Stomach (tissue), 9 donors: ENCODE results near the gene ACACA. TPM values are rescaled to one million over a fixed set of nuclear protein-coding genes. Genes with fewer than 3 reads are reported as not detected.

Source experiments
- DNase-seq, 2 donors: peaks; one replicate each; pipeline versions ENCODE4 v3.0.0 to v3.0.0-alpha.2; 2013 to 2019
- H3K27ac ChIP-seq, 5 donors: fragments of 200-600 bp in 4 of 5; sonication (generic) in 4 of 5; one replicate each; pipeline ENCODE4 v1.5.1; 2013 to 2019; ENCODE audit warnings: mild to moderate bottlenecking in 1 of 5, moderate library complexity in 1 of 5
- H3K27me3 ChIP-seq, 3 donors: fragments of 200-600 bp; sonication (generic); one replicate each; pipeline ENCODE4 v1.5.1; 2017 to 2019; ENCODE audit warnings: mixed run types in 1 of 3
- H3K36me3 ChIP-seq, 4 donors: fragments of 200-600 bp; sonication (generic); 1 replicate in 3 of 4; 2 replicates in 1 of 4; pipeline ENCODE4 v1.5.1; 2016 to 2019
- H3K4me1 ChIP-seq, 4 donors: fragments of 200-600 bp; sonication (generic); one replicate each; pipeline ENCODE4 v1.5.1; 2016 to 2019
- H3K4me3 ChIP-seq, 4 donors: fragments of 200-600 bp; sonication (generic) in 3 of 4; one replicate each; pipeline ENCODE4 v1.5.1; 2016 to 2019; ENCODE audit warnings: mild to moderate bottlenecking in 1 of 4
- H3K9me3 ChIP-seq, 4 donors: fragments of 200-600 bp; sonication (generic); one replicate each; pipeline ENCODE4 v1.5.1; 2016 to 2019
- CTCF ChIP-seq, 7 experiments: fragments of 450-650 bp in 4 of 7; fragments of 200-600 bp in 3 of 7; sonication (generic) in 3 of 7; IDR thresholded peaks; one replicate each; pipeline ENCODE4 v1.5.1; 2016 to 2019; ENCODE audit warnings: antibody characterized with exemption in 7 of 7, control low read depth in 2 of 7, mild to moderate bottlenecking in 1 of 7
- EP300 ChIP-seq: sonication (generic); formaldehyde crosslinking; IDR thresholded peaks from one replicate; pipeline ENCODE4 v1.6.1; 2017; ENCODE audit warnings: antibody characterized with exemption
- POLR2A ChIP-seq, 4 donors: fragments of 450-650 bp; IDR thresholded peaks; one replicate each; pipeline ENCODE4 v1.6.1; 2016; ENCODE audit warnings: antibody characterized with exemption in 4 of 4, control low read depth in 2 of 4, mild to moderate bottlenecking in 1 of 4, moderate library complexity in 1 of 4
- POLR2AphosphoS5 ChIP-seq, 3 donors: sonication (generic); formaldehyde crosslinking; IDR thresholded peaks; one replicate each; pipeline ENCODE4 v1.6.1; 2016; ENCODE audit warnings: antibody characterized with exemption in 3 of 3
- whole genome bisulfite sequencing, 5 donors: extraction: QIAGEN DNeasy Blood & Tissue Kit in 3 of 5; methylation state at CpG; one replicate each; pipeline versions ENCODE4 v1.1.5 to v1.1.7; 2013 to 2018; 5-methylcytosine and 5-hydroxymethylcytosine counted together
- intact Hi-C: fragments of 100-400 bp; cut with DNase I; formaldehyde crosslinking; loops from one replicate; pipeline ENCODE4 v1.15.1; 2023; ENCODE audit warnings: low total_unique reads
- polyA plus RNA-seq, 3 donors: library from polyadenylated mRNA; stranded (reverse); fragments of 200-250 nt; gene quantifications; one replicate each; pipeline ENCODE4 v1.2.3, GENCODE V29; 2013
- total RNA-seq, 5 donors: library from RNA; depleted of rRNA; stranded (reverse); fragments of >200 nt; gene quantifications; one replicate each; pipeline versions ENCODE4 v1.1.0 to v1.2.3, GENCODE V29; 2014 to 2016
- donor health status: healthy with polysubstance abuse.
- donor health status: Bipolar disorder and iron deficiency.
- donor health status: healthy.

The ACACA gene
- total and polyA plus RNA-seq, 8 donors, result 9.9 to 59.8 (median 27.7) TPM

- Histone ChIP-seq H3K4me1 (peaks cover 0 to 34% (median 5%) of the 10 kb centered on the region in 4 donors), H3K9me3 (no peaks in the 10 kb centered on the region), H3K27ac (no peak overlapping the region), H3K36me3 (peaks cover 0 to 40% (median 20%) of the 10 kb centered on the region in 4 donors), H3K4me3 (no peak overlapping the region), H3K27me3 (no peaks in the 10 kb centered on the region)
- 96 to 99% (median 99%) methylated on average over 6 of the region's 6 CpGs for WGBS, 5 donors
- DNase-seq, result no peak
- intact Hi-C loops, result no loop called here
- TF ChIP-seq POLR2A (IDR thresholded peaks at IDR 0.05) (no peak), POLR2AphosphoS5 (IDR thresholded peaks at IDR 0.05) (no peak), CTCF (IDR thresholded peaks at IDR 0.05) (no peak), EP300 (no peak)
These were observed 125.8 kb downstream of the ACACA start for GRCh38 chr17:37280841-37281240.

- Histone ChIP-seq H3K27me3 (no peaks in the 10 kb centered on the region), H3K27ac (no peak overlapping the region), H3K4me3 (no peak overlapping the region), H3K36me3 (peaks cover 0 to 56% (median 33%) of the 10 kb centered on the region in 4 donors), H3K4me1 (peaks cover 0 to 38% (median 5%) of the 10 kb centered on the region in 4 donors), H3K9me3 (no peaks in the 10 kb centered on the region)
- TF ChIP-seq POLR2AphosphoS5 (IDR thresholded peaks at IDR 0.05), result peak in 1 of 3 donors; percentile 60
- TF ChIP-seq CTCF (IDR thresholded peaks at IDR 0.05), result no peak
- WGBS, 5 donors, result 26 to 62% (median 46%) methylated on average over 2 of the region's 2 CpGs
- peak in 1 of 2 donors; percentile 50 for DNase-seq
- intact Hi-C loops, result no loop called here
These were observed 128.3 kb downstream of the ACACA start for GRCh38 chr17:37278247-37278894.

GRCh38 chr17:37276475-37276874 lies 130.2 kb downstream of the ACACA start:
- TF ChIP-seq POLR2A (IDR thresholded peaks at IDR 0.05) (no peak), EP300 (no peak), POLR2AphosphoS5 (IDR thresholded peaks at IDR 0.05) (no peak), CTCF (IDR thresholded peaks at IDR 0.05) (no peak)
- no peaks in the 10 kb centered on the region for H3K27me3 ChIP-seq
- H3K36me3 ChIP-seq, result peaks cover 0 to 41% (median 27%) of the 10 kb centered on the region in 4 donors
- peaks cover 0 to 41% (median 7%) of the 10 kb centered on the region in 4 donors for H3K4me1 ChIP-seq
- 0 to 58% (median 0%) methylated on average over 1 of the region's 1 CpG for WGBS, 5 donors
- no peaks in the 10 kb centered on the region for H3K9me3 ChIP-seq
- DNase-seq, result no peak
- no peak overlapping the region for H3K27ac ChIP-seq
- intact Hi-C loops, result no loop called here
- H3K4me3 ChIP-seq, result no peak overlapping the region

GRCh38 chr17:37274461-37274860 lies 132.2 kb downstream of the ACACA start:
- Histone ChIP-seq H3K27me3 (no peaks in the 10 kb centered on the region), H3K4me1 (peaks cover 0 to 41% (median 7%) of the 10 kb centered on the region in 4 donors), H3K4me3 (no peak overlapping the region), H3K36me3 (peaks cover 0 to 43% (median 29%) of the 10 kb centered on the region in 4 donors), H3K27ac (no peak overlapping the region), H3K9me3 (no peaks in the 10 kb centered on the region)
- intact Hi-C loops, result no loop called here
- 41 to 88% (median 79%) methylated on average over 6 of the region's 6 CpGs for WGBS, 5 donors
- DNase-seq, result no peak
- TF ChIP-seq EP300 (no peak), POLR2AphosphoS5 (IDR thresholded peaks at IDR 0.05) (no peak), CTCF (IDR thresholded peaks at IDR 0.05) (no peak), POLR2A (IDR thresholded peaks at IDR 0.05) (no peak)
